GM12878 (cell line): Measurements from ENCODE around the gene ECHDC1. TPM values are rescaled to one million over a fixed set of nuclear protein-coding genes. Genes with fewer than 3 reads are reported as not detected.

Experiments used
- ATAC-seq: fragments of 200-7000 bp; cut with Tn5 transposase; 3 replicates; pipeline ENCODE4 v1.9.1; 2020; ENCODE audit warnings: mild to moderate bottlenecking, moderate library complexity
- BruUV-seq: library from RNA; stranded (reverse); fragments of 400-500 nt; replicated peaks from 2 replicates; lab custom pipeline; 2021; lab: Mats Ljungman, UMichigan
- CTCF ChIA-PET: fragments of 300-600 bp; sonication (Branson Sonifier 250); formaldehyde crosslinking; extraction: SDS; loops from one replicate; lab custom pipeline; 2021; ENCODE audit warnings: inconsistent platforms; lab: Yijun Ruan, JAX
- POLR2A ChIA-PET: fragments of 350-600 bp; formaldehyde crosslinking; extraction: SDS; loops from one replicate; lab custom pipeline; 2021; ENCODE audit warnings: inconsistent platforms; lab: Charles Lee
- RAD21 ChIA-PET: fragments of 300-600 bp; sonication (Branson Sonifier 250); formaldehyde crosslinking; loops from one replicate; lab custom pipeline; 2023; ENCODE audit warnings: antibody characterized with exemption; ENCODE audit not compliant: unreplicated experiment; lab: Charles Lee
- SMC1A ChIA-PET: fragments of 300-600 bp; sonication (Branson Sonifier 250); formaldehyde crosslinking; loops from one replicate; lab custom pipeline; 2023; ENCODE audit not compliant: unreplicated experiment, uncharacterized antibody; lab: Charles Lee
- DNase-seq: peaks from one replicate; pipeline ENCODE4 v3.0.0-alpha.2; 2011; ENCODE audit warnings: low read depth, low spot score
- FAIRE-seq: peaks from 3 replicates; lab custom pipeline; 2011; peaks lifted over from hg19 to GRCh38; lab: Jason Lieb, UNC
- H2AFZ ChIP-seq: 2 replicates; pipeline ENCODE4 v1.6.0; 2011; ENCODE audit warnings: low read depth, low read length, control low read depth; ENCODE audit not compliant: control insufficient read depth
- H3K27ac ChIP-seq: 2 replicates; pipeline ENCODE4 v1.5.1; 2011; ENCODE audit warnings: control low read depth; ENCODE audit not compliant: control insufficient read depth, insufficient read depth
- H3K27me3 ChIP-seq, 2 experiments: replicated peaks in 1 of 2; 2 replicates each; pipeline versions ENCODE4 v1.6.0 to v1.6.1; 2011; ENCODE audit warnings: low read length in 1 of 2; ENCODE audit not compliant: control insufficient read depth in 2 of 2, insufficient read depth in 2 of 2
- H3K36me3 ChIP-seq, 2 experiments: 2 replicates each; pipeline ENCODE4 v1.5.1; 2011; ENCODE audit warnings: low read length in 1 of 2; ENCODE audit not compliant: control insufficient read depth in 2 of 2, insufficient read depth in 2 of 2
- H3K4me1 ChIP-seq: 2 replicates; pipeline ENCODE4 v1.6.1; 2011; ENCODE audit warnings: mild to moderate bottlenecking, low read length, moderate library complexity, mixed read lengths; ENCODE audit not compliant: control insufficient read depth, insufficient read depth
- H3K4me2 ChIP-seq: 2 replicates; pipeline ENCODE4 v1.6.0; 2011; ENCODE audit warnings: control low read depth; ENCODE audit not compliant: control insufficient read depth, insufficient read depth
- H3K4me3 ChIP-seq: fragments of 200-600 bp; sonication (generic); 2 replicates; pipeline ENCODE4 v1.5.1; 2016
- H3K79me2 ChIP-seq: 2 replicates; pipeline ENCODE4 v1.6.0; 2011; ENCODE audit warnings: low read length; ENCODE audit not compliant: control insufficient read depth, insufficient read depth
- H3K9ac ChIP-seq: 2 replicates; pipeline ENCODE4 v1.8.0; 2011; ENCODE audit warnings: low read length, control low read depth, mixed read lengths; ENCODE audit not compliant: control insufficient read depth, insufficient read depth
- H3K9me3 ChIP-seq: replicated peaks from 3 replicates; pipeline ENCODE4 v1.5.1; 2011; ENCODE audit warnings: mild to moderate bottlenecking, low read length; ENCODE audit not compliant: control insufficient read depth, insufficient read depth
- H4K20me1 ChIP-seq: 2 replicates; pipeline ENCODE4 v1.6.0; 2011; ENCODE audit not compliant: control insufficient read depth, insufficient read depth
- CHD4 ChIP-seq: fragments of 200-600 bp; sonication (generic); IDR thresholded peaks from 2 replicates; pipeline ENCODE4 v1.6.1; 2016; ENCODE audit warnings: mild to moderate bottlenecking
- CREM ChIP-seq: IDR thresholded peaks from 2 replicates; pipeline ENCODE4 v1.6.1; 2014; ENCODE audit warnings: antibody characterized with exemption, low read depth
- EGR1 ChIP-seq, 2 experiments: IDR thresholded peaks; 1 replicate in 1 of 2; 2 replicates in 1 of 2; pipeline ENCODE4 v1.6.1; 2011 to 2012; ENCODE audit warnings: low read depth in 2 of 2, low read length in 2 of 2, borderline replicate concordance in 1 of 2, mild to moderate bottlenecking in 1 of 2, moderate library complexity in 1 of 2
- HCFC1 ChIP-seq: fragments of 150-350 bp; IDR thresholded peaks from 2 replicates; pipeline ENCODE4 v1.6.1; 2014; ENCODE audit warnings: low read length
- IRF3 ChIP-seq: fragments of 450-650 bp; IDR thresholded peaks from 2 replicates; pipeline ENCODE4 v1.6.1; 2014; ENCODE audit warnings: mild to moderate bottlenecking
- MAX ChIP-seq: IDR thresholded peaks from 2 replicates; pipeline ENCODE4 v1.6.1; 2012; ENCODE audit warnings: low read depth, low read length, improper control_type of control experiment
- MEF2A ChIP-seq: IDR thresholded peaks from 2 replicates; pipeline ENCODE4 v1.6.1; 2011; ENCODE audit warnings: low read depth, mild to moderate bottlenecking, low read length, moderate library complexity; ENCODE audit not compliant: insufficient read depth
- MYB ChIP-seq: fragments of 150-350 bp; IDR thresholded peaks from 2 replicates; pipeline ENCODE4 v1.6.1; 2014; ENCODE audit warnings: mild to moderate bottlenecking, low read depth, low read length, borderline replicate concordance
- PML ChIP-seq: IDR thresholded peaks from 2 replicates; pipeline ENCODE4 v1.6.1; 2012; ENCODE audit warnings: low read length, inconsistent platforms
- POLR2AphosphoS2 ChIP-seq: IDR thresholded peaks from 2 replicates; pipeline ENCODE4 v1.6.1; 2011; ENCODE audit warnings: low read depth, mild to moderate bottlenecking, low read length, improper control_type of control experiment, moderate library complexity
- POLR2AphosphoS5 ChIP-seq: IDR thresholded peaks from 2 replicates; pipeline ENCODE4 v1.6.1; 2011; ENCODE audit warnings: mild to moderate bottlenecking, low read length, inconsistent platforms
- SMARCA5 ChIP-seq: fragments of 450-650 bp; IDR thresholded peaks from 2 replicates; pipeline ENCODE4 v1.6.1; 2017; ENCODE audit warnings: mild to moderate bottlenecking
- ZNF274 ChIP-seq: IDR thresholded peaks from one replicate; pipeline ENCODE4 v1.8.0; 2011; ENCODE audit not compliant: insufficient read length, insufficient read depth
- ZNF384 ChIP-seq: IDR thresholded peaks from 2 replicates; pipeline ENCODE4 v1.6.1; 2012; ENCODE audit warnings: low read depth, mild to moderate bottlenecking, low read length, improper control_type of control experiment, borderline replicate concordance
- WGBS: methylation state at CpG from one replicate; pipeline ENCODE4 v1.1.6; 2016; ENCODE audit warnings: low lambda C conversion rate; ENCODE audit not compliant: insufficient replicate concordance, insufficient coverage; ENCODE audit errors: missing lambda C conversion rate; 5-methylcytosine and 5-hydroxymethylcytosine counted together
- in situ Hi-C: fragments of 300-500 bp; cut with MboI; formaldehyde crosslinking; loops from 9 replicates; pipeline ENCODE4 v1.14.3; 2018; ENCODE audit warnings: mixed read lengths
- intact Hi-C: fragments of 100-400 bp; cut with micrococcal nuclease; formaldehyde crosslinking; loops from one replicate; pipeline ENCODE4 v1.14.2; 2022; ENCODE audit not compliant: unreplicated experiment
- polyA plus RNA-seq, 11 experiments: library from polyadenylated mRNA; depleted of rRNA in 4 of 11; unstranded in 6 of 11; stranded (reverse) in 5 of 11; fragments of >200 nt; fragmentation: Nextera tagmentation in 4 of 11; fragmentation: Illumina TruSeq in 1 of 11; extraction: Ambion mirVana in 4 of 11; extraction: Trizol in 1 of 11; gene quantifications; 1 replicate in 1 of 11; 2 replicates in 10 of 11; pipeline versions ENCODE4 v1.2.1 to v1.2.3, GENCODE V29; 2011 to 2016; ENCODE audit warnings: inconsistent platforms in 2 of 11, missing spikeins in 2 of 11, low read depth in 1 of 11
- total RNA-seq, 4 experiments: library from RNA; depleted of rRNA in 3 of 4; stranded (reverse); fragments of >200 nt in 3 of 4; fragmentation: Illumina TruSeq in 1 of 4; extraction: Trizol in 1 of 4; gene quantifications; 2 replicates each; pipeline versions ENCODE4 v1.2.1 to v1.2.3, GENCODE V29; 2013 to 2021
- TF ChIP-seq, protein P1 (sequence below): IDR thresholded peaks from 2 replicates; pipeline ENCODE4 v1.6.1; 2011; ENCODE audit warnings: mild to moderate bottlenecking, low read depth, low read length, moderate library complexity; ENCODE audit not compliant: insufficient replicate concordance

ECHDC1 gene
- total and polyA plus RNA-seq, 10 of the 15 experiments (the other 5 are each of a cell fraction or from before 2014, with no cell fraction given) = 46.2 to 111 (median 70.7) TPM

DNA sequence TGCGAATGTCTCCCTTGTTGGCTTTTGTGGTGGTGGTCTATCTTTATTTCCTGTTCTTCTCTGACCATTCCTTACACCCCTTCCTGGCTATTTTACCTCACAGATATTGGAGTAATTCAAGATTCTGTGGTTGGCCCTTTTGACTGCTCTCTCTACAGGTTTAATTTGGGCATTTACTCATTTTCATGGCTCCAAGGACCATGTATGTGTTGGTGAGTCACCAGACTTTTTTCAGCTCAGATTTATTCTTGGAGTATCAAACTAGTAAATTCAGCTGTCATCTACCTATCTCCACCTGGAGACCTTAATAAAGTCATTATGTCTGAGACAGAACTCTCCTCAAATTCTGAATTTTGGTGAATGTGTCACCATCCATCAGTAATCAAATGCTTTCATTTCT, 61.2 kb downstream of the ECHDC1 start:
- BruUV-seq = no TSS peak
- intact Hi-C loops = no loop called here
- ChIA-PET POLR2A (no interaction called here), SMC1A (interaction anchor here (1.0 to 2.1 kb wide), 3 partner anchors 10 to 40 kb away, joined by 3 to 7 read pairs (median 3); partner anchors contain the start of gene RNF146), CTCF (interaction anchor here (0.7 to 2.7 kb wide), 2 partner anchors 10 to 16 kb away, joined by 3 to 10 read pairs; partner anchors contain the start of gene RNF146), RAD21 (interaction anchor here (0.8 to 1.0 kb wide), 2 partner anchors 9 to 16 kb away, joined by 3 to 4 read pairs; partner anchors contain the start of gene RNF146)
- Histone ChIP-seq H3K4me3 (no peak overlapping the region), H2AFZ (no peak overlapping the region), H4K20me1 (no peaks in the 10 kb centered on the region), H3K9me3 (no peaks in the 10 kb centered on the region), H3K79me2 (no peaks in the 10 kb centered on the region), H3K4me2 (no peak overlapping the region), H3K4me1 (no peaks in the 10 kb centered on the region), H3K27ac (no peak overlapping the region), H3K36me3 (peaks cover 2 to 6% of the 10 kb centered on the region in 2 experiments; a peak in 3 of 4 replicates), H3K27me3 (no peaks in the 10 kb centered on the region), H3K9ac (no peak overlapping the region)
- TF ChIP-seq CREM = no peak
- TF ChIP-seq CHD4 = no peak
- no peak for TF ChIP-seq IRF3
- no peak for TF ChIP-seq HCFC1
- no peak for TF ChIP-seq EGR1 (IDR thresholded peaks at IDR 0.05; ENCODE audit: borderline replicate concordance in 1 of 2, low read depth in 2 of 2, low read length in 2 of 2)
- no peak for TF ChIP-seq ZNF274
- no peak for TF ChIP-seq POLR2AphosphoS5
- no peak for TF ChIP-seq PML
- TF ChIP-seq ZNF384 = no peak
- TF ChIP-seq, protein P1, sequence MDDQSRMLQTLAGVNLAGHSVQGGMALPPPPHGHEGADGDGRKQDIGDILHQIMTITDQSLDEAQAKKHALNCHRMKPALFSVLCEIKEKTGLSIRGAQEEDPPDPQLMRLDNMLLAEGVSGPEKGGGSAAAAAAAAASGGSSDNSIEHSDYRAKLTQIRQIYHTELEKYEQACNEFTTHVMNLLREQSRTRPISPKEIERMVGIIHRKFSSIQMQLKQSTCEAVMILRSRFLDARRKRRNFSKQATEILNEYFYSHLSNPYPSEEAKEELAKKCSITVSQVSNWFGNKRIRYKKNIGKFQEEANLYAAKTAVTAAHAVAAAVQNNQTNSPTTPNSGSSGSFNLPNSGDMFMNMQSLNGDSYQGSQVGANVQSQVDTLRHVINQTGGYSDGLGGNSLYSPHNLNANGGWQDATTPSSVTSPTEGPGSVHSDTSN = no peak
- TF ChIP-seq SMARCA5 = no peak
- TF ChIP-seq MYB = no peak
- TF ChIP-seq POLR2AphosphoS2 = no peak
- no peak for TF ChIP-seq MEF2A
- TF ChIP-seq MAX = no peak
- FAIRE-seq (no peak), ATAC-seq (no peak), DNase-seq (no peak)
- in situ Hi-C loops = loop anchor here (25.0 kb wide), 1 partner anchor 1495 kb away; the partner anchor contains the start of gene NCOA7
- WGBS = 100% methylated on average over 1 of the region's 1 CpG
